Karpas-422 (cell line): Measurements from ENCODE around the gene FNDC3A. TPM values are rescaled to one million over a fixed set of nuclear protein-coding genes. Genes with fewer than 3 reads are reported as not detected.

Experiments used
- DNase-seq: peaks from one replicate; pipeline ENCODE4 v3.0.0-alpha.2; 2015
- H2AFZ ChIP-seq: fragments of 200-600 bp; sonication (generic); 2 replicates; pipeline ENCODE4 v1.6.1; 2014; ENCODE audit warnings: antibody characterized with exemption, low read length, mixed read lengths
- H3K27ac ChIP-seq: fragments of 200-600 bp; sonication (generic); 2 replicates; pipeline ENCODE4 v1.5.1; 2014; ENCODE audit warnings: mild to moderate bottlenecking, low read length, moderate library complexity
- H3K27me3 ChIP-seq: fragments of 200-600 bp; sonication (generic); 2 replicates; pipeline ENCODE4 v1.6.1; 2014; ENCODE audit warnings: low read length, mixed read lengths
- H3K36me3 ChIP-seq: fragments of 200-600 bp; sonication (generic); 2 replicates; pipeline ENCODE4 v1.6.1; 2014; ENCODE audit warnings: low read length, mixed read lengths; ENCODE audit not compliant: insufficient read depth
- H3K4me1 ChIP-seq: fragments of 200-600 bp; sonication (generic); 2 replicates; pipeline ENCODE4 v1.6.1; 2014; ENCODE audit warnings: mild to moderate bottlenecking, low read length, mixed read lengths
- H3K4me2 ChIP-seq: fragments of 200-600 bp; sonication (generic); 2 replicates; pipeline ENCODE4 v1.6.1; 2014; ENCODE audit warnings: low read length, low read depth, mild to moderate bottlenecking; ENCODE audit not compliant: poor library complexity, severe bottlenecking
- H3K4me3 ChIP-seq: fragments of 200-600 bp; sonication (generic); 2 replicates; pipeline ENCODE4 v1.5.1; 2014; ENCODE audit warnings: mild to moderate bottlenecking, antibody characterized with exemption, low read length, mixed read lengths
- H3K79me2 ChIP-seq: fragments of 200-600 bp; sonication (generic); 2 replicates; pipeline ENCODE4 v1.6.1; 2014; ENCODE audit warnings: mild to moderate bottlenecking, low read length, mixed read lengths
- H3K9ac ChIP-seq: fragments of 200-600 bp; sonication (generic); 2 replicates; pipeline ENCODE4 v1.6.0; 2014; ENCODE audit warnings: low read length
- H3K9me2 ChIP-seq: fragments of 200-600 bp; sonication (generic), shearing (Covaris generic); replicated peaks from 2 replicates; pipeline ENCODE4 v1.6.0; 2014; ENCODE audit warnings: mild to moderate bottlenecking, low read length, moderate library complexity; ENCODE audit not compliant: insufficient read depth
- H3K9me3 ChIP-seq: fragments of 300-700, 200-600 bp; sonication (generic); 2 replicates; pipeline ENCODE4 v1.6.1; 2014; ENCODE audit warnings: low read length, mixed read lengths
- H4K20me1 ChIP-seq: fragments of 200-600 bp; sonication (generic); 2 replicates; pipeline ENCODE4 v1.6.1; 2014; ENCODE audit warnings: mild to moderate bottlenecking, antibody characterized with exemption, low read length, low read depth; ENCODE audit not compliant: insufficient read depth
- total RNA-seq: library from RNA; depleted of rRNA; stranded (reverse); fragments of >200 nt; shearing (Covaris generic); gene quantifications from 2 replicates; pipeline ENCODE4 v1.2.3, GENCODE V29; 2014; ENCODE audit warnings: low replicate concordance

The FNDC3A gene
- total RNA-seq, 1 experiment from 2014 or later = 36.0 TPM

GRCh38 chr13:49217962-49218492 is 242.3 kb downstream of the FNDC3A start:
- no peak overlapping the region for H2AFZ ChIP-seq
- peaks cover 29% of the 10 kb centered on the region for H3K4me1 ChIP-seq

GRCh38 chr13:49218493-49219051 is 242.9 kb downstream of the FNDC3A start:
- H3K79me2 ChIP-seq = no peaks in the 10 kb centered on the region
- no peaks in the 10 kb centered on the region for H3K27me3 ChIP-seq
- H3K4me3 ChIP-seq = no peak overlapping the region

More at GRCh38 chr13:49217962-49218492, 242.3 kb downstream of the FNDC3A start:
- no peak overlapping the region for H3K9ac ChIP-seq
- no peak overlapping the region for H3K4me3 ChIP-seq
- no peaks in the 10 kb centered on the region for H3K79me2 ChIP-seq
- H3K27me3 ChIP-seq = no peaks in the 10 kb centered on the region
- DNase-seq = no peak
- H3K27ac ChIP-seq = no peak overlapping the region
- H4K20me1 ChIP-seq = no peaks in the 10 kb centered on the region
- H3K9me2 ChIP-seq = no peaks in the 10 kb centered on the region
- no peaks in the 10 kb centered on the region for H3K9me3 ChIP-seq
- no peak overlapping the region for H3K4me2 ChIP-seq
- no peaks in the 10 kb centered on the region for H3K36me3 ChIP-seq

GRCh38 chr13:49219647-49220035 is 243.9 kb downstream of the FNDC3A start:
- Histone ChIP-seq H3K79me2 (no peaks in the 10 kb centered on the region), H3K4me3 (no peak overlapping the region), H2AFZ (no peak overlapping the region), H3K27me3 (no peaks in the 10 kb centered on the region), H4K20me1 (no peaks in the 10 kb centered on the region), H3K4me1 (peaks cover 13% of the 10 kb centered on the region), H3K9me2 (no peaks in the 10 kb centered on the region), H3K27ac (no peak overlapping the region), H3K9me3 (no peaks in the 10 kb centered on the region), H3K4me2 (no peak overlapping the region), H3K36me3 (no peaks in the 10 kb centered on the region), H3K9ac (no peak overlapping the region)
- DNase-seq = no peak

More at GRCh38 chr13:49218493-49219051, 242.9 kb downstream of the FNDC3A start:
- Histone ChIP-seq H3K9me3 (no peaks in the 10 kb centered on the region), H3K36me3 (no peaks in the 10 kb centered on the region), H3K9ac (no peak overlapping the region), H4K20me1 (no peaks in the 10 kb centered on the region), H3K27ac (no peak overlapping the region), H3K4me2 (no peak overlapping the region), H3K4me1 (peaks cover 23% of the 10 kb centered on the region), H2AFZ (no peak overlapping the region), H3K9me2 (no peaks in the 10 kb centered on the region)
- no peak for DNase-seq

GRCh38 chr13:49220036-49220855 is 244.5 kb downstream of the FNDC3A start, which contains the start of gene MLNR:
Gene MLNR (plus strand): TSS chr13:49220338. CDS start chr13:49220338, 0 bp downstream.
- H3K9me2 ChIP-seq = no peaks in the 10 kb centered on the region
- no peaks in the 10 kb centered on the region for H3K9me3 ChIP-seq
- no peaks in the 10 kb centered on the region for H3K79me2 ChIP-seq
- DNase-seq = no peak
- H2AFZ ChIP-seq = no peak within 1 kb of the TSS
- no peaks in the 10 kb centered on the region for H3K27me3 ChIP-seq
- H3K4me1 ChIP-seq = peaks cover 7% of the 10 kb centered on the region
- no peaks in the 10 kb centered on the region for H4K20me1 ChIP-seq
- no peak within 1 kb of the TSS for H3K27ac ChIP-seq
- H3K36me3 ChIP-seq = no peaks in the 10 kb centered on the region
- H3K9ac ChIP-seq = no peak within 1 kb of the TSS
- no peak within 1 kb of the TSS for H3K4me2 ChIP-seq
- H3K4me3 ChIP-seq = no peak within 1 kb of the TSS

GRCh38 chr13:49220856-49221589 is 245.3 kb downstream of the FNDC3A start:
- Histone ChIP-seq H3K9me3 (no peaks in the 10 kb centered on the region), H4K20me1 (no peaks in the 10 kb centered on the region), H3K4me2 (no peak overlapping the region), H2AFZ (no peak overlapping the region), H3K36me3 (no peaks in the 10 kb centered on the region), H3K79me2 (no peaks in the 10 kb centered on the region), H3K4me1 (peaks cover 5% of the 10 kb centered on the region), H3K27ac (no peak overlapping the region), H3K9ac (no peak overlapping the region), H3K27me3 (no peaks in the 10 kb centered on the region), H3K9me2 (no peaks in the 10 kb centered on the region), H3K4me3 (no peak overlapping the region)
- DNase-seq = no peak

- no peak overlapping the region for H3K27ac ChIP-seq
- H3K9me3 ChIP-seq = no peaks in the 10 kb centered on the region
- peaks cover 5% of the 10 kb centered on the region for H3K4me1 ChIP-seq
- no peaks in the 10 kb centered on the region for H3K27me3 ChIP-seq
- H3K9me2 ChIP-seq = no peaks in the 10 kb centered on the region
- H4K20me1 ChIP-seq = no peaks in the 10 kb centered on the region
- H3K9ac ChIP-seq = no peak overlapping the region
- no peaks in the 10 kb centered on the region for H3K36me3 ChIP-seq
- no peak overlapping the region for H3K4me3 ChIP-seq
- H3K4me2 ChIP-seq = no peak overlapping the region
- no peak for DNase-seq
- no peak overlapping the region for H2AFZ ChIP-seq
- H3K79me2 ChIP-seq = no peaks in the 10 kb centered on the region
Observed at GRCh38 chr13:49221590-49221965, 245.9 kb downstream of the FNDC3A start.

- Histone ChIP-seq H4K20me1 (no peaks in the 10 kb centered on the region), H3K27me3 (no peaks in the 10 kb centered on the region), H3K9me2 (no peaks in the 10 kb centered on the region), H3K4me3 (no peak overlapping the region), H3K4me2 (no peak overlapping the region), H2AFZ (no peak overlapping the region), H3K9me3 (no peaks in the 10 kb centered on the region), H3K36me3 (no peaks in the 10 kb centered on the region), H3K9ac (no peak overlapping the region), H3K4me1 (no peaks in the 10 kb centered on the region), H3K27ac (no peak overlapping the region), H3K79me2 (no peaks in the 10 kb centered on the region)
- no peak for DNase-seq
Observed at GRCh38 chr13:49225223-49226042, 249.7 kb downstream of the FNDC3A start.
